ENCODE measurements around the gene GPR160. TPM values are rescaled to one million over a fixed set of nuclear protein-coding genes. Genes with fewer than 3 reads are reported as not detected.

Gene GPR160
- total RNA-seq, 1 donor from 2014 or later = 1.3 TPM

GRCh38 chr3:170075441-170076091 lies 37.8 kb downstream of the GPR160 start:
- DNase-seq = no peak

- no peak for DNase-seq
Observed at GRCh38 chr3:170076715-170077238, 39.0 kb downstream of the GPR160 start.

- DNase-seq = no peak
Observed at GRCh38 chr3:170077361-170077760, 39.6 kb downstream of the GPR160 start.

GRCh38 chr3:170078620-170079281 lies 41.0 kb downstream of the GPR160 start:
- peak; percentile 27 for DNase-seq

GRCh38 chr3:170079536-170080165 lies 41.9 kb downstream of the GPR160 start:
- peak; percentile 3 for DNase-seq

- no peak for DNase-seq
Observed at GRCh38 chr3:170080605-170081004, 42.8 kb downstream of the GPR160 start.

GRCh38 chr3:170081079-170081741 lies 43.4 kb downstream of the GPR160 start:
- peak; percentile 45 for DNase-seq

GRCh38 chr3:170083343-170083742 lies 45.5 kb downstream of the GPR160 start:
- DNase-seq = no peak

- DNase-seq = no peak
Observed at GRCh38 chr3:170085396-170085795, 47.6 kb downstream of the GPR160 start.

- DNase-seq = no peak
Observed at GRCh38 chr3:170089862-170090600, 52.2 kb downstream of the GPR160 start.

GRCh38 chr3:170090601-170090981 lies 52.8 kb downstream of the GPR160 start:
- DNase-seq = no peak

GRCh38 chr3:170092907-170093306 lies 55.1 kb downstream of the GPR160 start:
- no peak for DNase-seq

- DNase-seq = no peak
Observed at GRCh38 chr3:170095771-170096170, 58.0 kb downstream of the GPR160 start.

GRCh38 chr3:170096342-170096741 lies 58.5 kb downstream of the GPR160 start:
- no peak for DNase-seq

GRCh38 chr3:170098753-170099152 lies 61.0 kb downstream of the GPR160 start:
- DNase-seq = no peak

- no peak for DNase-seq
Observed at GRCh38 chr3:170100944-170101343, 63.1 kb downstream of the GPR160 start.

GRCh38 chr3:170102431-170102830 lies 64.6 kb downstream of the GPR160 start:
- DNase-seq = no peak

GRCh38 chr3:170107941-170108340 lies 70.1 kb downstream of the GPR160 start:
- DNase-seq = no peak

- no peak for DNase-seq
Observed at GRCh38 chr3:170108955-170109354, 71.2 kb downstream of the GPR160 start.

GRCh38 chr3:170109579-170110293 lies 71.9 kb downstream of the GPR160 start:
- no peak for DNase-seq

GRCh38 chr3:170111147-170111771 lies 73.5 kb downstream of the GPR160 start:
- DNase-seq = no peak

Data from tongue (tissue), 2 donors.